HT-29 (cell line): Measurements from ENCODE around the gene CRB2. TPM values are rescaled to one million over a fixed set of nuclear protein-coding genes. Genes with fewer than 3 reads are reported as not detected.

ENCODE experiments used
- DNase-seq: peaks from one replicate; pipeline ENCODE4 v3.0.0-alpha.2; 2015; ENCODE audit warnings: low spot score
- total RNA-seq: library from RNA; depleted of rRNA; stranded (reverse); fragments of >200 nt; shearing (Covaris generic); gene quantifications from 2 replicates; pipeline ENCODE4 v1.2.3, GENCODE V29; 2014; rRNA removed

CRB2 gene
- 0.78 and 0.94 TPM in 2 replicates for total RNA-seq

DNA sequence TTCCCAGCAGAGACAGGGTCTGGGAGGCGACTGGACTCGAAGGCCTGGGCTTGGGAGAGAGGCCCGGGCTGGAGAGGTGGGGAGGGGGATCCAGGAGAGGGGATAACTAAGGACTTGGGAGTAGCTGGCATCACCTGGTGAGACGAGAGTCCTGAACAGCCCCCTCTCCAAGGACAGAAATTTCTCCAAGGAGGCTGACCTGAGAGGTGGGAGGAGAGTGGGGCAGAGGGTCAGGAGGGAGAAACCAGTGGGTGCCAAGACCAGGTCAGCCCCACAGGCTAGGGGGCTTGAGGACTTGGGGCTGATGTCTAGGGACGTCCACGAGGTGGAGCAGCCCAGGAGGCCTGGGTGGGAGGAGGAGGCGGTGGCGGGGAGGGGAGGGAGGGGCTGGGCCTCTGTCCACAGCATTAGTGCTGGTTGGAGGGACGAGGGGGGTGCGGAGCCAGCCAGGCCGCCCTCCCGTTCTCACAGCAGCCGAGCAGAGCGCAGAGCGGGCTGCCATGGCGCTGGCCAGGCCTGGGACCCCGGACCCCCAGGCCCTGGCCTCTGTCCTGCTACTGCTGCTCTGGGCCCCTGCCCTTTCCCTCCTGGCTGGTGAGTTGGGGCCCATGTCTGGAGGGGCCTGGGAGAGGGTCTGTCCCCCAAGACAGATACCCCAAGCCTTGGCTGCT lies at the start of gene CRB2:
Gene CRB2 (plus strand): TSS at position 437 of the 671 bp plus-strand sequence. CDS start 64 bp downstream, at position 501.
- no peak for DNase-seq

DNA sequence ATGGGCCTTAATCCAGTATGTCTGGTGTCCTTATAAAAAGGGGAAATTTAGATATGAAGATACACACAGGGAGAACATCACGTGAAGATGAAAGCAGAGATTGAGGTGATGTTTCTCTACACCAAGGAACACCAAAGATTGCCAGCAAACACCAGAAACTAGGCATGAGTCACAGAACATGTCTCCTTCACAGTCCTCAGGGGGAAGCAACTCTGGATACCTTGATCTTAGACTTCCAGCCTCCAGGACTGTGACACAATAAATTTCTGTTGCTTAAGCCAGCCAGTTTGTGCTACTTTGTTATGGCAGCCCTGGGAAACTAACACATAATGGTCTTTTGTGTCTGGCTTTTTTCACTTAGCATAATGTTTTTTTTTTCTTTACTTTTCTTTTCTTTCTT lies 46.4 kb upstream of the CRB2 start:
- DNase-seq: no peak

DNA sequence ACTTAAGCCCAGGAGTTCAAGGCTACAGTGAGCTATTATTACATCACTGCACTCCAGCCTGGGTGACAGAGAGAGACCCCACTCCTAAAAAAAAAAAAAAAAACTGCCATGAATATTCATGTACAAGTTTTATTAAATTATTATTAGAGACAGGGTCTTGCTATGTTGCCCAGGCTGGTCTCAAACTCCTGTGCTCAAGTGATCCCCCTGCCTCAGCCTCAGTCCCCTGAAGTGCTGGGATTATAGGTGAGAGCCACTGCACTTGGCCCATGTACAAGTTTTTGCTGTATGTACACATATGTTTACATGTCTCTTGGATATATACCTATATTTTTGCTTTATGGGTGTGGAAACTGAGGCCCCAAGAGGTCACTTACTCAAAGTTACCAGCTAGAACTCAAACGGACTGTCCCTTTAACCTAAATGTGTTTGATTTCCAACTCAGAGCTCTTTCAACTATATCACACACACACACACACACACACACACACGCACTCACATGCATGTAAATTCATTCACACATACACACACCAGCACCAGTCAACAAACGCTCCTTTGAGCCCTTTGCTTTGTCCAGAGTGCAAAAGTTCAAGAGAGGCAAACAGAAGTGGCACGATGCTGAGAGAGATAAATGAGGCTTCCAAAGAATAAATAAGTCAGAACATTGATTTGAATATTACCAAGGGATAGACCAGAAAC lies 45.3 kb upstream of the CRB2 start:
- DNase-seq: no peak

DNA sequence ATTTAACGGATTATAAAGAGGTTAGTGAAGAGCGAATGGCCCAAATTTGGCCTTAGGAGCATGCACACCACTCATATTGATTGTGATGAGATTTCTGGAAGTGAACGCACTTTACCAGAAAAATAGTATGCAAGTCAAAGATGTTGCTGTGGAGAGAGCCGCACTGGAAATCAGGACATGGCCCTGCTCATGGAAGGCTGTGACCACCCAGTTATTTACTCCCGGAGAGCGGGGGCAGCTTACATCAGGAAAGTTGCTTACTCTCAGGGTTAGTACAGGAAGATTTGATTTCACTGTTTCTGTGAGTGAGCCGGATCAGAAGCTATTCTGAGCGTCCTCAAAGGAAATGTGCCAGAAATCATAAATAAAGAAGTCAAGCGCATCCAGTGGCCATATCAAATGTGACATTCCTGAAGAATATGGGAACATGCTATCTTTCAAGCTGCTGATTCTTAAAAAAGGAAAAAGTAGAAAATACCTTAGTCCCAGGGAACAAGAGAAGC lies 44.7 kb upstream of the CRB2 start:
- no peak for DNase-seq

DNA sequence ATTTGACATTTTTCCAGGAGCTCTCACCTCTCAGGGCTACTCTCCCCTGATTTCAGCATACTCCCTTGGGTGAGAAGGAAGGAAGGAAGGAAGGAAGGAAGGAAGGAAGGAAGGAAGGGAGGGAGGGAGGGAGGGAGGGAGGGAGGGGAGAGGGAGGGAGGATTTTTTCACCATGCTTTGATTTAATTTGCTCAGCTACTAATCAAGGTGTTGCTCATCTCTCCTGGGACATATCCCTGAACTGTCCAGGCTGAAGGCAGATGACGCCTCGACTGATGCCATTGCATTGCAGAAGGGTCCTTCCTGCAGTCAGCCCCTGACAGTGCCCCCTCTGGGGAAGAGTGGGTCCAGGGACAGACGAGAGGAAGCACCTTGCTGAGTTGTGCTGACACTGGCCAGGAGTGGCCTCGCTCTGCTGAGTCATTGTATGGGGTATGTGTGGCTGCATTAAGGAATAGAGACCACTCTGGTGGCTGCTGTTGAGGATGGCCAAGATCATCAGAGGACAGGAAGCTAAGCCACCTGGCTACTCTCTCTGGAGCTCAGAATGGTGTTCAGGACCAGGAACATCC lies 43.6 kb upstream of the CRB2 start:
- DNase-seq: no peak

DNA sequence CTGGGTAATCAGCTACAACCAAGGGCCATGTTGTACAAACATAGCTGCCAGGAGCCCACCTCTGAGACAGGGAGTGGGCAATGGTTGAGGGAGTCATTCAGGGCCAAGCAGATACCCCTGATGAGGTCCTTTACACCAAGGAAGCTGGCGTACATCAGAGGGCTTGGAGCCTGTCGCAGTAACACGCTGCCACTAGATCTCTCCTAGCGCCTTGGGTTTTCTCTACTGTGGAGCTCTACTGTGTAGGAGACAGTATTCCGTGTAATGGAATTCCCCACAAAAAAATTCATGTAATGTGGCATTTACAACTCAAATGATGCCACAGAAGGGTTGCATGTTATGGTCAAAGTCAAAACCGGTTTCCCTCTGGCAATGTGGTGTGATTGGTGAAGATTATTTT lies 41.4 kb upstream of the CRB2 start:
- DNase-seq: no peak

DNA sequence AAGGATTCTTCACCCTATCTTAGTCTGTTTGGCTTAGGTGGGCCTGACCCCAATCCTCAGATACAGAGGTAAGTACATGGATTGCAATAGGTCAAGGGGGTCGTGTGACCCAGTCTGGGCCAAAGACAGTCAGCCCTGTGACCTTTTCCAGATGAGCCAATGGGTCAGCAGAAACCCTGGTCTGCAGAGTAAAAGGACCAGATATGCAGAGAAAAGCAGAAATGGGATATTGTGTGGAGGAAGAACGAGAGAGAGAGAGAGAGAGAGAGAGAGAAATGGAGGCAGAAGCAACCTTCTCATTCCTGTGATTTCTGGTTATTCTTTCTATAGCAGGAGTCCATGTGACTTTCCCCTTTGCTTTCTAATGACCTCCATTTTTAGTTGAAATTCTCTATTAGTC lies 40.4 kb upstream of the CRB2 start:
- no peak for DNase-seq

DNA sequence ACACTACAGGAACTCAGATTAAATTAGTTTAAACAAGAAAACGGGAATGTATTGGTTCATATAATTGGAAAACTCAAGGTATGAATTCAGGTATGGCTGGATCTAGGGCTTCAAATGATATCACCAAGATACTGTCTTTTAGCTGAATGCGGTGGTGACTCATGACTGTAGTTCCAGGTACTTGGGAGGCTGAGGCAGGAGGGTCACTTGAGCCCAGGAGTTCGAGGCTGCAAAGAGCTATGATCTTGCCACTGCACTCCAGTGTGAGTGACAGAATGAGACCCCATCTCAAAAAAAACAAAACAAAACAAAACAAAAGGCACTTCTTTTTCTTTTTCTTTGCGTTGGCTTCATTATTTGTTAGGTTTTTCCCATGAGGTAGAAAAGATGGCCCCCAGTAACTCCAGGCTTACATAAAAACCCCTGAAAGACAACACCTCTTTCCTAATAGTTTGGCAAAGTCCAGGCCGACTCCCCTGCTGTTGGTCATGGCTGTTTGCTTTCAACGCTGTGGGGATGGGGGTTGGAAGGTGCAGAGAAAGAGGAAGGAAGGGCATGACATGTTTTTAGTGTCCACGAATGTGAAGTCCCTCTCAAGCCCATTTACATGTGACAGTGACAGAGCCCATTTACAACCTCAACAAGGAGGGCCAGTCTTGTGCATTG lies 39.8 kb upstream of the CRB2 start:
- no peak for DNase-seq

DNA sequence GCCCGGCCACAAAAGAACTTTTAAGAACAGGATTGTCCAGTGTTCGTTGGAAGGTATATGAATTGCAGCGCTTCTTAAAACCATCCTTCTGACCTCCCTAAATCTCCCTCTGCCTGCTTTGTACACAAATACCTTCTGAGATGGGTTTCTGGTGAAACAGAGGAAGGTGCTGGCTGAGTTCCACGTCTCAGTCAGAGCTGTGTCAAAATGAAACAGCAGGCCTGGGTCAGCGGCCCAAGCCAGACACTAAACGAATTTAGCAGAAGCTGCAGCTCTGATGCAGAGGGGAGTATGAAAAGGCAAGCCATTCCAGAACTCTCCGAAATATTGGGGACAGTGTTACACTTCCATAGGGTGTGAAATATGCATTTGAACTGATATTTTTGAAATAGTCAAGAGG lies 37.8 kb upstream of the CRB2 start:
- DNase-seq: no peak

DNA sequence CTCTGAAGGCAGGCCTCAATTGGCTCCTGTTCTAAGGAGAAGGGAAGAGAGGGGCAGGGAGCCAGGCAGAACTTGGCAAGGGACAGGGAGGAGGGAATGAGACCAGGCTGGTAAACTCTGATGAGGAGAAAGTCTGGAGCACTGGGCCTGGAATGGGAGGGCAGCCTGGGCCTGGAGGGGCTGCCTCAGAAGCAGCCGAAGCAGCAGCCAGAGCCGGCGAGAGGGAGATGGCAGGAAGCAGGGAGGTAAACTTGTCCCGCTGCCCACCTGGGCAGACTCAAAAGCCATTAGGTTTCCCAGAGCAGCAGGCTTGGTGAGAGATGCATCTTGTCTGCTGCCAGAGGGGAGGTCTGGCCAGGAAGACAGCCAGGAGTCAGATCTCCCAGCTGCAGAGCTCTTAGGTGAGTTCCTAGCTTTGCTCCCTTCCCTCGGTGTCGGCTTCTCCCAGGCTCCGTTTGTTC lies 37.0 kb upstream of the CRB2 start:
- no peak for DNase-seq

DNA sequence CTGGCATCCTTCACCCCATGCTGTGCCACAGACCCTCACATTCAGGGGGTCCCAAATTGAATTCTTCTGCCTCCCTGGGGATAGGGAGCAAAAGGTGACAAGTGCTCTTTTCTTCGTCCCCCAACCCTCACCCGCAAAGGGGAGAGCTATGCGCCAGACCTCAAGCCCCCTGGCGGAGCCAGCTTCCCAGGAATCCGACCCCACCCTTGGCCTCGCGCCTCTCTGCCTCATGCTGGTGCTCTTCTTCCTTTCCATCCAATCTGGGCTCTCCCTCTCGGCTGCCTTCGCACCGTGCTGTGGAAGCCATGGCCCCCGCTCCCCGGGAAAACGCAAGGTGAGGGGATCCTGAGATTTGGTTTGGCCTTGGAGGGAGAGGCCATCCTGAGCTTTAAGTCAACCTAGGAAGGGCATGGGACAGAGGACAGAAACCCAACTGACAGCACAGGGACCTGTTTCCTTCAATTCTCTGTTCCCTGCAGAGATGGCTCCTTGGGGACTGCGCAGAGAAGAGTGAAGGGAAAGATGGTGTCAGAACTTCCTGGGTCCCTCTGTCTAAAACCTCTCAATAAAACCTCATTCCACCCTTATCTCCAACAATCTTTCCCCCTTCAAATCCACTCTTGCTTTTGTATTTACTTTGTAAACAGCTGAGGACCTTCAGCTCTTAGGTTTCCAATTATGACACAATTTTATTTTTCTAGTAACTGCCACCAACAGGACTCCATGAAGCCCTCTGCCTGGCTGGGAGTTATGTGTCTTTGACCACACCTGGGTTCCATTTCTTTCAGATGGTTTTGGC lies 36.3 kb upstream of the CRB2 start:
- no peak for DNase-seq

DNA sequence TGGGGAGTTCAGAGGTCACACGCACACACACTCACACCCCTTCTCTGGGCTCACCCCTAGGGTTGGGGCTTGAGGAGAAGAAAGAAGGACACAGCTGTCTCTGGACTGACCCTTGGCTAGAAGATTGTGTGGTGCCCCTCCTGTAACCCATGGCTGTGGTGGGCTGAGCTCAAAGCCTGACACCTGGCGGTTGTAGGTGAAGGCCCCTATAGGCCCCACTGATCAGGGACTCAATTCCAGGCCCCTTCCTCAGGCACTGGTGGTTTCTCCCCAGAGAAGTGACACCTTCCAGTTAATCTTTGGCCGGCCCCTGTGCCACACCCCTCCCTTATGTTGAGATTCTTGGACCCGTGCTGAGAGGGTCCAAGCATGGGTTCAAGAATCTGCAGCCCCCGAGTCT lies 35.2 kb upstream of the CRB2 start:
- no peak for DNase-seq

DNA sequence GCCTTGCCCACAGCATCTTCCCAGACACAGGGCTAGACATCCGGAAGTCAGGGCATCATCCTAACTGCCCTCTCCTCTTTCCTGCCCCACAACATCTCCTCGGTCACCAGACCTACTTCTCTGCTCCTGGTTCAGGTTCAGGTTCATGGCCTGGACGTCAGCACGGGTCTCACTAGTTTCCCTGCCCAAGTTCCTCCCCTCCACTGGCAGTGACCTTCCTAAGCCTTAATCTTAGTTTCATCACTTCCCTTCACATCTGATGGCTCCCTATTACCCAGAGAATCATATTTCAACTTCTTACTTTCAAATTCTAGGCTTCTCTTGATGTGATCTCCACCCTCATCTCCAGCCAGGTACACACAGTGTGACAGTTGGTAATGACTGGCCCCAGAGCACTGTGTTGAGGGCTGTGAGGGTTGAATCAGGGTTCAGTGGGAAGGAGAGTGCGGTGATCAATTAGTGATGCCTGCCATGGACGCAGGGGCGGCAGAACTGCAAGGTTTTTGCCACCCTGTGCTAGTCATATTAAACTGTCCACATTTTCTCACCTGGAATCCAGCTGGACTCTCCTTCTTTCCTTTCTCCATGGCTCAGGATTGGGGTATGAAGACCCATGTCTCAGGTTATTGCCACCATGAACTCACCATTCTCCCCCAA lies 34.3 kb upstream of the CRB2 start:
- DNase-seq: no peak

DNA sequence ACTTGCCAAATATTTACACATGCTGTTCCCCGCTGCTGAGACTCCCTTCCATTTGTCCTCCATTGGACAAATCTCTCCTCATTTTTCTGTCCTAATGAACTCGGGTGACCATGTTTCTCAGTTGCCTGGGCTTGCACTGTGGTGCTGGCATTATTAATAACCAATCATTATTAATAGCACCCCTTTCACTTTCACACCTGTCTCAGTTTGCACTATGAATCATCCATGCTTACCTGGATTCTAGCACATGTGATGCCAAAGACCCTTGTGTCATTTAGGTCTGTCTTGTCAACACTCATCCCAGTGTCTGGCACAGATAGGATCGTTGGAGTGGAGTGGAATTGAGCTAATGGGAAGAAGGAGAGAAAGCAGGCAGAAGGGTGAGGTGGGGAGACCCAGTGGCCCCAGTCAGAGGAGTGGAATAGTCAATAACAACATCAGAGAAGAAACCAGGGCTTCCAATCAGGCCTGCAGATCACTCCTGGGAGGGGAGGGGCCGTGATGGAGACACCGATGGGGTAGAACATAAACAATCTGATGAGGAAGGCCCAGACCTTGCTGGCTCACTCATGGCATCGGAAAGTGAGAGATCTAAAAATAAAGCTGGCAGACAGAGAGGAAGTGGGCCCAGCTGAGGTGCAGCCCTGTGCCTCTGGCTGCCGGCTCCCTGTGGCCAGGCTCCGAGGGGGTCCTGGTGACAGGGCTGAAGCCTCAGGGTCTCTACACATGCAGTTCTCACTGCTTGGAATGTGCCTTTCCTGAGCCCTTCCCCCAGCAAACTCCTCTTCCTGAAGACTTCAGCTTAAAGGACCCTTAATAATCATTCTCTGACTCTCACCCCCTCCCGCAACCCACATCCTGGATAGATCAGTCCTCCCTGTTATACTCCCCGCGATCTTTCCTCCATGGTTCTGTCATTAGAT lies 33.5 kb upstream of the CRB2 start:
- DNase-seq: no peak

DNA sequence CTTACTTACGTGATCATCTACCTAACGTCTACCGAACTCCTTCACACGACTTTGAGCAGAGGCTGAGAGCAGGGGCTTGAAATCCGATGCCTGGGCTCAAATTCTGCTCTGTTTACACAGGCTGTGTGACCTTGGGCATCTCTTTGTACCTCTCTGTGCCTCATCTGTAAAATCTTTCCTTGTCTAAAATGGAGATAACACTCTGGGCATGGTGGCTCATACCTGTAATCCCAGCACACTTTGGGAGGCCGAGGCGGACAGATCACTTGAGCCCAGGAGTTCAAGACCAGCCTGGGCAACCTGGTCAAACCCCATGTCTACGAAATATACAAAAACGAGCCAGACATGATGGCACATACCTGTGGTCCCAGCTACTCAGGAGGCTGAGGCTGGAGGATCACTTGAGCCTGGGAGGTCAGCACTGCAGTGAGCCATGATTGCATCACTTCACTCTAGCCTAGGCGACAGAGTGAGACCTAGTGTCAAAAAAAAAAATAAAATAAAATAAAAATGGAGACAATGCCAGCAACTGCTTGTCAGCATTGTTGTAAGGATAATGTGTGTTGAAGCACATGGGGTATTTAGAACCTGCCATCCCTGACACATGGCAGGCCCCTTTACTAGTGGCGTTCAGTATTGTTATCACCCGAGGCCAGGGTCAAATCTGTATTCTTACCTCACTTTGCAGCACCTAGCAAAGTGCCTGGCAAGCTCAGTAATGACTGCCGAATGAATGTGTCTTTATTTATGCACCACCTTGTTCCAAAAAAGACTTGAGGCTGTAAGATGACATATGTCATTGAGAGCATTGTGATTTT lies 32.6 kb upstream of the CRB2 start:
- no peak for DNase-seq

DNA sequence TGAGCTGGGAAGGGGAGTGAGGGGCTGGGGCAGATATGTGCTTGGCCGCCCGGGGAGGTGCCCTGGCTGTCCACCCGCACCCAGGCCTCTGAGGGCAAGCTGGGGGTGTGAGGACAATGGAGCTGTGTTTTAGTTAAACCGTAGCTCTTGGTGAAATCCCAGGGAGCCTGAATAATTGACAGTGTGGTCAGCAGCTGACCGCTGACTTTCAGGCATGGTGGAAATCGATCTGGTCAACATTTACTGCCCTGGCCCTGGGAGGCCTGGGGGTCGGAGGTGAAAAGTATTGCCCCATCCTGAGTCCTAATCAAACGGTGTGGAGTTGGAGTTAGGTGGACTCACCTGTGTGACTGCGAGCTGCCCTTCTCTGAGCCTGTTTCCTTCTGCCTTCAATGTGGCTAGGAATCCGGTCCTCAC lies 31.2 kb upstream of the CRB2 start:
- DNase-seq: no peak

DNA sequence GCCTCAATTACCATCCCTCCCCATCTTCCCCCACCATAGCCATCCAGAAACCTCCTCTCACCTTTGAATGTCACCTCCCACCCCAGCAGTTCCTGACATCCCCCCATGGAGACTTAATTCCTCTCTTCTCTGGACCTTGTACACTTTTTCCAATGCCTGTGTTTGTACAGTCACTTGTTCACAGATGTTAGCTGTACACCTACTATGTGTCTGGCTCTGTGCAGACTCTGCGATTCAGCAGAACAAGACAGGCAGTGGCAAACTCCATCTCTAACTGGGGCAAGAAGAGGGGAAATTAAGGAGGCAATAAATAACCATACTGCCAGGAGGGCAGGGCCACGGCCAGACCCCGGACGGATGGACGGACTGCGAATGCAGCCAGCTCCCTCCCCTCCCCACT lies 29.8 kb upstream of the CRB2 start:
- DNase-seq: no peak

DNA sequence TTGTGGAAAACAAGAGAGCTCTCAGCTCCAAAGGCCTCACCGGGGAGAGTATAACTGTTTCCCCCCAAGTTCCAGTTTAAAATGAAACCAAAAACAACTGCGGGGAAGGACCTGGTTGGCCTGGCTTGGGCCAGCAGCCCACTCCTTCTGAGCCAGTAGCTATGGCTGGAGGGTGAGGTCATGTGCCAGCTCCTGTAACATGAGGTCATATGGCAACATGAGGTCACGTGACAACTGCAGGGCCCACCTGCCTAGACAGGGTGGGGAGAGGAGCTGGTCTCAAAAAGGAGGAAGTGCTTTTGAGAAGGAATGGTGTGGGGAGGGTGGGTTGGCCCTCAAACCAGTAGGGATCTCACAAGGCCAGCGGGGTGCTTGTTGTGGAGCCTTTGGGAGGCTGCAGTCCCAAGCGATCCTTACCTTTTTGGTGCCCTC lies 29.3 kb upstream of the CRB2 start:
- no peak for DNase-seq

DNA sequence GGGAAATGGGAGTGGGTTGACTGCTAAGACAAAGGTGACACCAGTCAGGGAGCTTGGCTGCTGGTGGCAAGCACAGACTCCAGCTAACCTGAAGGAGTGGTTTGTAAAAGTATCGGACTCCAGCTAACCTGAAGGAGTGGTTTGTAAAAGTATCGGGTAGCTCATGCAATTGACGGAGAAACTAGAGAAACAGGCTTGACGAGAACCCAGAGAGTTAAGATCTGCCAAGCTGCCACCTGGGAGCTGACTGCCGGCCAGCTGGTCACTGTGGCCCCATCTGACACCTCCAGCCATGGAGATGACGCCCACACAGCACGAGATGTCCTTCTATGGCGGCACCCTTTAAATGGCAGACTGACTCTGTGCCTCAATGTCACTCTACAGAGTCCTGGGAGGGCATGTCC lies 28.3 kb upstream of the CRB2 start:
- peak; percentile 94 for DNase-seq
